ENCODE data around the gene SEC31A. TPM values are rescaled to one million over a fixed set of nuclear protein-coding genes. Genes with fewer than 3 reads are reported as not detected.
"Not testable (repeated sequence)": the region's sequence is repeated elsewhere in the genome, so short reads cannot be mapped to it uniquely, and the experiment has no call there.

Gene SEC31A
- total RNA-seq, 1 donor from 2014 or later = 178 TPM

GRCh38 chr4:82861529-82861928, 29.4 kb downstream of the SEC31A start:
- no peak for DNase-seq (ENCODE audit: low read depth)
- no peak for TF ChIP-seq CTCF (IDR thresholded peaks at IDR 0.05; ENCODE audit: insufficient read depth, low read length, poor library complexity, severe bottlenecking)
- H3K27me3 ChIP-seq (ENCODE audit: control insufficient read depth, insufficient read depth, low read length) = no peaks in the 10 kb centered on the region
- no peak overlapping the region for H3K4me3 ChIP-seq (ENCODE audit: low read depth, low read length)
- H3K36me3 ChIP-seq (ENCODE audit: control insufficient read depth, insufficient read depth, low read length) = no peaks in the 10 kb centered on the region

- not testable (repeated sequence) for DNase-seq (ENCODE audit: low read depth); H3K4me3 ChIP-seq (ENCODE audit: low read depth, low read length); H3K27me3 ChIP-seq (ENCODE audit: control insufficient read depth, insufficient read depth, low read length); H3K36me3 ChIP-seq (ENCODE audit: control insufficient read depth, insufficient read depth, low read length)
Measured at GRCh38 chr4:82860487-82860886, 30.5 kb downstream of the SEC31A start.

- no peak overlapping the region for H3K4me3 ChIP-seq (ENCODE audit: low read depth, low read length)
- no peaks in the 10 kb centered on the region for H3K27me3 ChIP-seq (ENCODE audit: control insufficient read depth, insufficient read depth, low read length)
- DNase-seq (ENCODE audit: low read depth) = no peak
- TF ChIP-seq CTCF (IDR thresholded peaks at IDR 0.05; ENCODE audit: insufficient read depth, low read length, poor library complexity, severe bottlenecking) = no peak
- peaks cover 2% of the 10 kb centered on the region for H3K36me3 ChIP-seq (ENCODE audit: control insufficient read depth, insufficient read depth, low read length)
Measured at GRCh38 chr4:82852751-82853285, 38.1 kb downstream of the SEC31A start.

- peak; percentile 40 for TF ChIP-seq CTCF (IDR thresholded peaks at IDR 0.05; ENCODE audit: insufficient read depth, low read length, poor library complexity, severe bottlenecking)
- no peak overlapping the region for H3K4me3 ChIP-seq (ENCODE audit: low read depth, low read length)
- no peak for DNase-seq (ENCODE audit: low read depth)
- no peaks in the 10 kb centered on the region for H3K27me3 ChIP-seq (ENCODE audit: control insufficient read depth, insufficient read depth, low read length)
- H3K36me3 ChIP-seq (ENCODE audit: control insufficient read depth, insufficient read depth, low read length) = peaks cover 2% of the 10 kb centered on the region
Measured at GRCh38 chr4:82851885-82852750, 38.8 kb downstream of the SEC31A start.

GRCh38 chr4:82851318-82851717, 39.6 kb downstream of the SEC31A start:
- H3K27me3 ChIP-seq (ENCODE audit: control insufficient read depth, insufficient read depth, low read length) = no peaks in the 10 kb centered on the region
- DNase-seq (ENCODE audit: low read depth) = no peak
- no peak overlapping the region for H3K4me3 ChIP-seq (ENCODE audit: low read depth, low read length)
- H3K36me3 ChIP-seq (ENCODE audit: control insufficient read depth, insufficient read depth, low read length) = peaks cover 2% of the 10 kb centered on the region
- no peak for TF ChIP-seq CTCF (IDR thresholded peaks at IDR 0.05; ENCODE audit: insufficient read depth, low read length, poor library complexity, severe bottlenecking)

GRCh38 chr4:82850684-82851083, 40.3 kb downstream of the SEC31A start:
- no peak for DNase-seq (ENCODE audit: low read depth)
- Histone ChIP-seq H3K27me3 (ENCODE audit: control insufficient read depth, insufficient read depth, low read length) (no peaks in the 10 kb centered on the region), H3K4me3 (ENCODE audit: low read depth, low read length) (no peak overlapping the region), H3K36me3 (ENCODE audit: control insufficient read depth, insufficient read depth, low read length) (peaks cover 2% of the 10 kb centered on the region)
- TF ChIP-seq CTCF (IDR thresholded peaks at IDR 0.05; ENCODE audit: insufficient read depth, low read length, poor library complexity, severe bottlenecking) = no peak
